WI38 (cell line): ENCODE data around the gene BBS9.

Experiments
- H3K4me3 ChIP-seq: 2 replicates; pipeline ENCODE4 v1.5.1; 2011; ENCODE audit warnings: low read depth, mild to moderate bottlenecking, control low read depth, low read length
- CTCF ChIP-seq: IDR thresholded peaks from 2 replicates; pipeline ENCODE4 v1.5.1; 2012; ENCODE audit warnings: low read depth, mild to moderate bottlenecking, control low read depth, low read length

Gene BBS9

GRCh38 chr7:33590916-33591315 lies 461.6 kb downstream of the BBS9 start:
- no peak for TF ChIP-seq CTCF
- no peak overlapping the region for H3K4me3 ChIP-seq

- H3K4me3 ChIP-seq = no peak overlapping the region
Observed at GRCh38 chr7:33591490-33591889, 462.1 kb downstream of the BBS9 start.

GRCh38 chr7:33592718-33593117 lies 463.4 kb downstream of the BBS9 start:
- no peak for TF ChIP-seq CTCF

More at GRCh38 chr7:33591490-33591889, 462.1 kb downstream of the BBS9 start:
- TF ChIP-seq CTCF = no peak

GRCh38 chr7:33593611-33594010 lies 464.2 kb downstream of the BBS9 start:
- no peak overlapping the region for H3K4me3 ChIP-seq
- TF ChIP-seq CTCF = no peak

More at GRCh38 chr7:33592718-33593117, 463.4 kb downstream of the BBS9 start:
- no peak overlapping the region for H3K4me3 ChIP-seq

GRCh38 chr7:33596686-33597085 lies 467.3 kb downstream of the BBS9 start:
- no peak overlapping the region for H3K4me3 ChIP-seq
- no peak for TF ChIP-seq CTCF

- H3K4me3 ChIP-seq = no peak overlapping the region
- no peak for TF ChIP-seq CTCF
Observed at GRCh38 chr7:33597181-33597580, 467.8 kb downstream of the BBS9 start.

GRCh38 chr7:33601101-33601500 lies 471.7 kb downstream of the BBS9 start:
- no peak for TF ChIP-seq CTCF
- no peak overlapping the region for H3K4me3 ChIP-seq
